Cardiac atrium fibroblast (primary cell): ENCODE data around the gene TAF7. TPM values are rescaled to one million over a fixed set of nuclear protein-coding genes. Genes with fewer than 3 reads are reported as not detected.

Source experiments
- total RNA-seq: library from RNA; depleted of rRNA; stranded (reverse); fragments of >200 nt; gene quantifications from 2 replicates; pipeline ENCODE4 v1.2.3, GENCODE V29; 2015

The TAF7 gene, protein sequence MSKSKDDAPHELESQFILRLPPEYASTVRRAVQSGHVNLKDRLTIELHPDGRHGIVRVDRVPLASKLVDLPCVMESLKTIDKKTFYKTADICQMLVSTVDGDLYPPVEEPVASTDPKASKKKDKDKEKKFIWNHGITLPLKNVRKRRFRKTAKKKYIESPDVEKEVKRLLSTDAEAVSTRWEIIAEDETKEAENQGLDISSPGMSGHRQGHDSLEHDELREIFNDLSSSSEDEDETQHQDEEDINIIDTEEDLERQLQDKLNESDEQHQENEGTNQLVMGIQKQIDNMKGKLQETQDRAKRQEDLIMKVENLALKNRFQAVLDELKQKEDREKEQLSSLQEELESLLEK
- total RNA-seq, result 36.6 and 51.5 TPM in 2 replicates

DNA sequence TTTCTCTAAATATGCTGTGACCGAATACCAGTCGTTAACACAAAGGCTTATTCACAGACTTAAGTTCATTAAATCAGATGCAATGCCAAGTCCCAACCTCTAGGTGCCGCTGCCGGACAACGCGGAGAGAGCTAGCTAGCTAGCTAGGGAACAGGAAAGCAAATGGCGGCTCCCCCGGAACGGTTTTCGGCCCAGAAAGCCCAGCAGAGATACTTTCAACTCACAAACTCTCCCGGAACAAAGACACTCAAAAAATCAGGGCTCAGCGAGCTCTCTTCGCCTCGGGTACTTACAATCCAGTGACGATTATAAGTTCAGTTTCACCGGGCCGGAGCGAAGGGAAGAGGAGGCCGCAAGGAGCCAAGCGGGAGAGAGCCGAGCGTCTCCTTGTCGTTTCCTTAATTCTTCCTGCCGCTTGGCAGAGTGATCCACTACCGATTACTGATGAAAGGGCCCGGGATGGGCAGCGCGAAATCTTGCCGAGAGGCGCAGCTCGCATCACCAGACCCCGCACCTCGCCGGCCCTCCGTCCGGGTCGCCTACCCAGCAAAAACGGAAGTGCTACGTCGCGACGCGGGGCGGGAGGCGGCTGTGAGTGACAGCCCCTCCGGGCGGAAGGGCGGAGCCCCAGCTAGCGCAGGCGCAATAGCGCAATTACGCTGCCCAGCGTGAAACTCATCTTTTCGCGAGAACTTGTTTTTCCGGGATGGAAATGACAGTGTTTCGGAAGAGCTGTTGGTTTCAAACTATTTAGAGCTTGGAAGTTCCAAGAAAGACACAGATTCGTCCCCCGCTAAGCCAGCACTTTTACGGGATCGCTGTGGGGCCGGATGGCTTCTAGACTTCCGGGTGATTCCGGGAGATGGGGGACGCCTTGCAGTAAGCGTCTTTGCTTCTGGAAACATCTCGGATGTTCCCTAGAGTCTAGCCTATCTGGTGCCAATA is at the start of gene TAF7:
TSS of gene TAF7 (minus strand) at position 560 of the 945 bp plus-strand sequence. CDS start 740 bp downstream, outside the sequence.

DNA sequence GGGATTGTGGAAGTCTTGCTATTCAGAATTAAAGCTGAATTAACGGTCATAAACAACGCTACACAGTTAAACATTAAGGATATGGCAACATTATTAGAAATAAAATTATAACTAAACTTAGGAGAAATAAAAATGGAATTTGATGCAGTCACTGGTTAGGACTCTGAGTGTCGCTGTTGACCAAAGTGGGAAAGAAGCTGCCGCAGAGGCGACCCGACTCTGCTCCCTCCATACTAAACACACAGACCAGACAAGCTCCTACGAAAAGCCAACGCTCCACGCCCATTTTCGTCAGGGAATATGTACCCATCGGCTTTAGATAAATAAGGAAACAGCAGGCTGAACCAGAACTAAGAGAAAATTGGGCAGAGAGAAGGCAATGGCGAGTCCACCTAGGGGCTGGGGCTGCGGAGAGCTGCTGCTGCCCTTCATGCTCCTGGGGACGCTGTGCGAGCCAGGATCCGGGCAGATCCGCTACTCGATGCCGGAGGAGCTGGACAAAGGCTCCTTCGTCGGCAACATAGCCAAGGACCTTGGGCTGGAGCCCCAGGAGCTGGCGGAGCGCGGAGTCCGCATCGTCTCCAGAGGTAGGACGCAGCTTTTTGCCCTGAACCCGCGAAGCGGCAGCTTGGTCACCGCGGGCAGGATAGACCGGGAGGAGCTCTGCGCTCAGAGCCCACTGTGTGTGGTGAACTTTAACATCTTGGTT is 43.5 kb upstream of the TAF7 start, which contains the start of gene PCDHGA5:
TSS of gene PCDHGA5 (plus strand) at position 211 of the 709 bp plus-strand sequence. CDS start at position 380, 169 bp downstream.

DNA sequence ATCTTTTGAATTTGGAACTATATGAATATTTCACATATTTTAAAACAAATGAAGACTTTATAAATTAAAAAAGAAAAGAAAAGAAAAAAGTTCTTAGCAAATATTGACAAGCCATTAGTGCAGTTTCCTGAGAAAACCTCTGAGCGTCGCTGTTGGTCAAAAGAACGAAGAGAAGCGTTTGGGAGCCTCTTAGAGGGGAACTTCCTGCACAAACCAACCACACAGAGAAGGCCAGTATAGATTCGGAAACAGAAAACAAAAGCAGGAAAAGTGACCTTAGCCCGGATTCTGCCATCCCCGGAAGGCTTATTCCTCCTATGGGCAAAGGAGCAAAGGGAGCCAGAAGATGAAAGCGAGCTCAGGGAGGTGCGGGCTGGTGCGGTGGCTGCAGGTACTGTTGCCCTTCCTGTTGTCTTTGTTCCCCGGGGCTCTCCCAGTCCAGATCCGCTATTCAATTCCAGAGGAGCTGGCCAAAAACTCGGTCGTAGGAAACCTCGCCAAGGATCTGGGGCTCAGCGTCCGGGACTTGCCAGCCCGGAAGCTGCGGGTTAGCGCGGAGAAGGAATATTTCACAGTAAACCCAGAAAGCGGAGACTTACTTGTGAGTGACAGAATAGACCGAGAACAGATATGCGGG is 39.3 kb upstream of the TAF7 start, which contains the start of gene PCDHGB2:
TSS of gene PCDHGB2 (plus strand) at position 205 of the 637 bp plus-strand sequence. CDS start at position 347, 142 bp downstream.

DNA sequence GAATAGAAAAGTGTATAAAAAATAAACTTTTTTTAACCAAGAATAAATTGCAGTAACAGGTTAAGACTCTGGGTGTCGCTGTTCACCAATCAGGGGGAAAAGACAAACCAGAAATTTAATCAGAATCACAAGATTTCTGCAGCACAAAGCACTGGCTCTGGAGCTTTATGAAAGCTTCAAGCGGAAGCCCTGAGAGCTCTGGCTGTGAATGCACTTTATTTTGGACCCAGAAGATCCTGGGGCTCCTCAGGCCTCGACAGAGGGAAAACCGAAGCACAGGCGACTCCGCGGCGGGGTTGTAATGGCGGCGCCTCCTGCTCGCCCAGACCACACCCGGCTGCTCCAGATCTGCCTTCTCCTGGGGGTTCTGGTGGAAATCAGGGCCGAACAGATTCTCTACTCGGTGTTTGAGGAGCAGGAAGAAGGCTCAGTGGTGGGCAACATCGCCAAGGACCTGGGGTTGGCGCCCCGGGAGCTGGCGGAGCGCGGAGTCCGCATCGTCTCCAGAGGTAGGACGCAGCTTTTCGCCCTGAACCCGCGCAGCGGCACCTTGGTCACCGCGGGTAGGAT is 34.4 kb upstream of the TAF7 start, which contains the start of gene PCDHGA4:
TSS of gene PCDHGA4 (plus strand) at position 122 of the 570 bp plus-strand sequence. CDS start at position 209, 87 bp downstream.

DNA sequence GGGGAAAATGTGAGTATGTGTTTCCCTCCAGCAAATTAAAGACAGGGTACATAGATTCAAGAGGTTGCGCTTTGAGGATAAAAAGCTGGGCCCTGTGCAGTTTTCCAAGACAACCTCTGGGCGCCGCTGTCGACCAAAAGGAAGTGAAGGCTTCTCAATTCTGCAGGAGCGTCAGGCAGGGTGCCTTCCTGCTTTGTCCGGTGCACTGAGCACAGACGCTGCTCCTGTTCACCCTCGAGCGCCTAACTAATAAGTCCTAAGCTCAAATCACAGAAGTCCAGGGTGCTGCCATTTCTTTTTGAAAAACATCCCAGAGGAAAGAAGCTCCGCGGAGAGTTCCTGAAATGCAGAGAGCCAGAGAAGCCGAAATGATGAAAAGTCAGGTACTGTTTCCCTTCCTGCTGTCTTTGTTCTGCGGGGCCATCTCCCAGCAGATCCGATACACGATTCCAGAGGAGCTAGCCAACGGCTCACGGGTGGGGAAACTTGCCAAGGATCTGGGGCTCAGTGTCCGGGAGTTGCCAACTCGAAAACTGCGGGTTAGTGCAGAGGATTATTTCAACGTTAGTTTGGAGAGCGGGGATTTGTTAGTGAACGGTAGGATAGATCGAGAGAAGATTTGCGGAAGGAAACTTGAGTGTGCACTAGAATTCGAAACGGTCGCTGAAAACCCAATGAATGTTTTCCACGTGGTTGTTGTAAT is 29.5 kb upstream of the TAF7 start, which contains the start of gene PCDHGB1:
TSS of gene PCDHGB1 (plus strand) at position 183 of the 703 bp plus-strand sequence. CDS start at position 345, 162 bp downstream.

DNA sequence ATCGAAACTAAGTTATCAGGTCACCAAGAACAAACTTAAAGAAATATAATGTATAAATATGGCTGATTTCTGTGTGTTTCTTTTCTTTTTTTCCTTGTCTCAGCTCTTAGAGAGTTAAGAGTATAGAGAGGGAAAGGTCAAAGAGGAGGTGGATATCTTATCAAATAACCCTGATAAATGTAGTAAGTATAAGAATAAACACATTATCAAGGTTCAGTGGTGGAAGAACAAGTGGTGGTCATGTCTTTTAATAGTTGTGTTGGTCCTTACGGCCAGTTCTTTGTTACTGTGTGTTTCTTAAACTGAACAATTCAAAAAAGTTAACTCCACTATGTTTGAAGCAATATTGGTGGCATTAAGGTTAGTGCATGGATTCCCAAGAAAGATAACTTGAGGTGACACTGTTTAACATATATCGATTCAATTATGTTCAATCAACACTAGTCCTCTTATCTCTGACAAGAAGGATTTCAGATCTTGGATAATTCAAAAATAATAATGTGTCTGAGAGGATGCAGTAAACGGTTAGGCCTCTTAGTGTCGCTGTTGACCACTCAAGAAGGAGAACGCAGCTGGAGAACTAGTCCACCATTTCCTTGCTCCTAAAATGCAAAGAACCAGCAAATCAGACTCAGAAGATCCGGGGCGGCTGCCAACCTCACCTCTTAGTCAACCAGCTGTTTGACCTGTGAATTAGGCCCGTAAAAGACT is 22.8 kb upstream of the TAF7 start, which contains the start of gene PCDHGA3:
TSS of gene PCDHGA3 (plus strand) at position 588 of the 711 bp plus-strand sequence. CDS start 205 bp downstream, outside the sequence.

DNA sequence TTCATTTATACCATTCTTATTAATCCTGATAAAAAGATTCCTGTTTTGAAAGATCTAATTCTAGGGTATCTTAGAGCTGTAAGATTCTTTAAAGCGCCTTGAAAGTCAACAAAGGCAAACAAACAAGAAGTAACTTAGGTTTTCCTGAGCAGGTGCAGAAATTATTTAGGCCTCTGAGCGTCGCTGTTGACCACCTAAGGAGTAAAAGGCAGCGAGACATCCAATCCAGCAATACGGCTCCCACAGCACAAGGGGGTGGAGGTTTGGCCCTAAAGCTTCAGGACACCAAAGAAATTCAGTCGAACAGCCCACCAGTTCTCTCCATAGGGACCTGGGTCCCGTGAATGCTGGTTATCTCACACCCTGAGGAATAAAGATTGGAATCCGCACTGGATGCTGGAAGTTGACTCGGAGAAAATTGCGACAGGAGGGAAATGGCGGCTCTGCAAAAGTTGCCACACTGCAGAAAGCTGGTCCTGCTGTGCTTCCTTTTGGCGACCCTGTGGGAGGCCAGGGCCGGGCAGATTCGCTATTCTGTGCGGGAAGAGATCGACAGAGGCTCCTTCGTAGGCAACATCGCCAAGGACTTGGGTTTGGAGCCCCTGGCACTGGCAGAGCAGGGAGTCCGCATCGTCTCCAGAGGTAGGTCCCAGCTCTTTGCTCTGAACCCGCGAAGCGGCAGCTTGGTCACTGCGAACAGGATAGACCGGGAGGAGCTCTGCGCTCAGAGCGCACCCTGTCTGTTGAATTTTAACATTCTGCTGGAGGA is 18.1 kb upstream of the TAF7 start, which contains the start of gene PCDHGA2:
TSS of gene PCDHGA2 (plus strand) at position 223 of the 769 bp plus-strand sequence.

DNA sequence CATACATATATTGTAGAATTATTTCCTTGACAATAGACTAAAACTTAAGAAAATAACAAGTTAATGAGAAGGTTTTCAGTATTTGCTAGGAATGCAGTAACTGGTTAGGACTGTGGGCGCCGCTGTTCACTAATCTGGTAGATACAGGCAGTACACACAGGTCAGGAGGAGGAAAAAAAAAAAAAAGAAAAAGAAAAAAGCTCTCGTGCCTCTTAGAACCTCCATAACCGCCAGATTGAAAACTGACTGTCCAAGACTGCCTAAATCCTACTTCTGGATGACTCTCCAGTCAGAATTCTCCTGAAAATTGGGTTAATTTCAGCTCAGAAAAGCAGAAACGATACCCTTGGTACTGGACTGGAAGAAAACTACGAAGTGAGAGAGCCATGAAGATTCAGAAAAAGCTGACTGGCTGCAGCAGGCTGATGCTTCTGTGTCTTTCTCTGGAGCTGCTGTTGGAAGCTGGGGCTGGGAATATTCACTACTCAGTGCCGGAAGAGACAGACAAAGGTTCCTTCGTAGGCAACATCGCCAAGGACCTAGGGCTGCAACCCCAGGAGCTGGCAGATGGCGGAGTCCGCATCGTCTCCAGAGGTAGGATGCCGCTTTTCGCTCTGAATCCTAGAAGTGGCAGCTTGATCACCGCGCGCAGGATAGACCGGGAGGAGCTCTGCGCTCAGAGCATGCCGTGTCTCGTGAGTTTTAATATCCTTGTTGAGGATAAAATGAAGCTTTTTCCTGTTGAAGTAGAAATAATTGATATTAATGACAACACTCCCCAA is 9.9 kb upstream of the TAF7 start, which contains the start of gene PCDHGA1:
TSS of gene PCDHGA1 (plus strand) at position 216 of the 782 bp plus-strand sequence.

DNA sequence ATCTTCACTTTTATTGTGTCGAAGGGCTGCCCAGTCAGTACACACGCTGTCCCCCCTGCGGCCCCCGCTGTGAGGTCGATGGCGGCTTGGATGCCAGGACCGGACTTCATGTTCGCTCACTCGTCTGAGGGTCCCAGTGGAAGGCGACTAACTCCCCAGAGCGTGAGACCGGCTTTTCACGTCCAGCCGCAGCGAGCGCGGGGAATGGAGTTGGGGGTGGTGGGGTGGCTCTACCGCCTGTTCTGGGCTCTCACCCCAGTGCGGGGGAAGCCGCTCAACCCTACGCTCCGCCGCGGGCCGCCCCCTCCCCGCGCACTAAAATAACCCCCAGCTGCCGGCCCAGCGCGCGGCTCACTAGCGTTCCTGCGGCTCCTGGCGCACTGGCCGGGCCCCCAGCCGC is 16.8 kb downstream of the TAF7 start, which contains the start of gene SLC25A2:
TSS of gene SLC25A2 (minus strand) at position 294 of the 400 bp plus-strand sequence. CDS start at position 110, 184 bp downstream.

Other genes starting within 250 kb of the TAF7 start
- 0.90 and 1.3 TPM in 2 replicates for gene PCDHB2, start 226.2 kb downstream of the TAF7 start, total RNA-seq
- gene PCDHB3, start 220.3 kb downstream of the TAF7 start, total RNA-seq, result 0.16 TPM in 1 of 2 replicates, not detected in the other
- 0.18 and 0.97 TPM in 2 replicates for gene PCDHB4, start 199.0 kb downstream of the TAF7 start, total RNA-seq
- gene PCDHB5, start 185.6 kb downstream of the TAF7 start, total RNA-seq, result 1.3 and 4.5 TPM in 2 replicates
- gene PCDHB6, start 170.7 kb downstream of the TAF7 start, total RNA-seq, result 0.49 TPM in 1 of 2 replicates, not detected in the other
- 0.16 and 1.1 TPM in 2 replicates for gene PCDHB7, start 148.1 kb downstream of the TAF7 start, total RNA-seq
- 0.49 TPM in 1 of 2 replicates, not detected in the other for gene PCDHB8, start 143.0 kb downstream of the TAF7 start, total RNA-seq
- 0.54 TPM in 1 of 2 replicates, not detected in the other for gene PCDHB16, start 138.4 kb downstream of the TAF7 start, total RNA-seq
- under 0.01 TPM in 1 of 2 replicates, not detected in the other for gene PCDHB9, start 133.6 kb downstream of the TAF7 start, total RNA-seq
- 0.16 and 0.18 TPM in 2 replicates for gene PCDHB10, start 128.4 kb downstream of the TAF7 start, total RNA-seq
- 0.18 and 0.65 TPM in 2 replicates for gene PCDHB11, start 121.2 kb downstream of the TAF7 start, total RNA-seq
- gene PCDHB12, start 112.1 kb downstream of the TAF7 start, total RNA-seq, result 0.16 and 0.72 TPM in 2 replicates
- gene PCDHB13, start 106.9 kb downstream of the TAF7 start, total RNA-seq, result 0.16 and 0.90 TPM in 2 replicates
- gene PCDHB14, start 97.4 kb downstream of the TAF7 start, total RNA-seq, result 0.54 and 1.5 TPM in 2 replicates
- gene PCDHB15, start 75.4 kb downstream of the TAF7 start, total RNA-seq, result 1.8 TPM in 2 replicates
- not detected in 2 replicates for gene SLC25A2, start 16.7 kb downstream of the TAF7 start, total RNA-seq
- gene PCDHGA1, start 9.7 kb upstream of the TAF7 start, total RNA-seq, result 0.54 and 0.65 TPM in 2 replicates
- gene PCDHGA2, start 18.0 kb upstream of the TAF7 start, total RNA-seq, result 2.5 and 5.8 TPM in 2 replicates
- 2.0 and 2.9 TPM in 2 replicates for gene PCDHGA3, start 23.0 kb upstream of the TAF7 start, total RNA-seq
- gene PCDHGB1, start 29.3 kb upstream of the TAF7 start, total RNA-seq, result 0.36 and 0.81 TPM in 2 replicates
- gene PCDHGA4, start 34.2 kb upstream of the TAF7 start, total RNA-seq, result 4.7 and 6.3 TPM in 2 replicates
- 1.6 and 3.2 TPM in 2 replicates for gene PCDHGB2, start 39.2 kb upstream of the TAF7 start, total RNA-seq
- gene PCDHGA5, start 43.4 kb upstream of the TAF7 start, total RNA-seq, result 0.32 and 2.2 TPM in 2 replicates
- gene PCDHGB3, start 49.5 kb upstream of the TAF7 start, total RNA-seq, result 1.8 and 2.4 TPM in 2 replicates
- 1.1 and 3.4 TPM in 2 replicates for gene PCDHGA6, start 53.1 kb upstream of the TAF7 start, total RNA-seq
- 3.6 and 5.8 TPM in 2 replicates for gene PCDHGA7, start 62.0 kb upstream of the TAF7 start, total RNA-seq
- 14.1 and 16.8 TPM in 2 replicates for gene PCDHGB4, start 66.9 kb upstream of the TAF7 start, total RNA-seq
- gene PCDHGA8, start 71.8 kb upstream of the TAF7 start, total RNA-seq, result 0.18 and 1.8 TPM in 2 replicates
- 21.7 and 22.2 TPM in 2 replicates for gene PCDHGB5, start 77.2 kb upstream of the TAF7 start, total RNA-seq
- gene PCDHGA9, start 82.0 kb upstream of the TAF7 start, total RNA-seq, result 1.4 and 2.6 TPM in 2 replicates
- 1.4 and 2.1 TPM in 2 replicates for gene PCDHGB6, start 87.2 kb upstream of the TAF7 start, total RNA-seq
- gene PCDHGA10, start 92.2 kb upstream of the TAF7 start, total RNA-seq, result 3.4 and 5.0 TPM in 2 replicates
- 7.8 and 14.4 TPM in 2 replicates for gene PCDHGB7, start 96.9 kb upstream of the TAF7 start, total RNA-seq
- 10.2 and 12.8 TPM in 2 replicates for gene PCDHGA11, start 100.3 kb upstream of the TAF7 start, total RNA-seq
- 26.7 and 27.1 TPM in 2 replicates for gene PCDHGA12, start 109.7 kb upstream of the TAF7 start, total RNA-seq
- gene PCDHGC3, start 155.2 kb upstream of the TAF7 start, total RNA-seq, result 40.8 and 83.1 TPM in 2 replicates
- under 0.01 and 0.18 TPM in 2 replicates for gene PCDHGC4, start 164.2 kb upstream of the TAF7 start, total RNA-seq
- gene PCDHGC5, start 168.3 kb upstream of the TAF7 start, total RNA-seq, result 0.54 and 0.65 TPM in 2 replicates